BJ (cell line): Measurements from ENCODE around the gene NTSR1. TPM values are rescaled to one million over a fixed set of nuclear protein-coding genes. Genes with fewer than 3 reads are reported as not detected.

Experiments
- CTCF ChIA-PET: fragments of 350-600 bp; formaldehyde crosslinking; extraction: SDS; loops from one replicate; lab custom pipeline; 2021; ENCODE audit warnings: antibody characterized with exemption, inconsistent platforms; lab: Yijun Ruan, JAX
- POLR2A ChIA-PET: fragments of 300-600 bp; sonication (Branson Sonifier 250); formaldehyde crosslinking; extraction: SDS; loops from one replicate; lab custom pipeline; 2021; ENCODE audit warnings: antibody characterized with exemption; lab: Charles Lee
- DNase-seq: peaks from one replicate; pipeline ENCODE4 v3.0.0-alpha.2; 2011; ENCODE audit warnings: low read depth
- H3K27me3 ChIP-seq: 2 replicates; pipeline ENCODE4 v1.6.0; 2011; ENCODE audit warnings: low read length; ENCODE audit not compliant: control insufficient read depth, insufficient read depth
- H3K36me3 ChIP-seq: 2 replicates; pipeline ENCODE4 v1.5.1; 2011; ENCODE audit warnings: low read length; ENCODE audit not compliant: control insufficient read depth, insufficient read depth
- H3K4me3 ChIP-seq: 2 replicates; pipeline ENCODE4 v1.5.1; 2011; ENCODE audit warnings: low read depth, mild to moderate bottlenecking, control low read depth, low read length
- CTCF ChIP-seq: IDR thresholded peaks from 2 replicates; pipeline ENCODE4 v1.5.1; 2011; ENCODE audit warnings: low read depth, mild to moderate bottlenecking, control low read depth, inconsistent platforms, low read length, moderate library complexity; ENCODE audit not compliant: insufficient read depth
- polyA plus RNA-seq: library from polyadenylated mRNA; depleted of rRNA; stranded (reverse); fragments of >200 nt; gene quantifications from 2 replicates; pipeline ENCODE4 v1.2.3, GENCODE V29; 2011

Gene NTSR1
- polyA plus RNA-seq, 1 experiment, result 0.05 TPM

- ChIA-PET CTCF (interaction anchor here (1.1 to 1.9 kb wide), 3 partner anchors 11 to 220 kb away, joined by 3 to 6 read pairs (median 4); partner anchors contain the start of gene NTSR1), POLR2A (interaction anchor here (0.6 kb wide), 1 partner anchor 33 kb away, joined by 3 read pairs; no protein-coding TSS in a partner anchor)
- Histone ChIP-seq H3K36me3 (no peaks in the 10 kb centered on the region), H3K4me3 (no peak overlapping the region), H3K27me3 (peaks cover 10% of the 10 kb centered on the region)
- no peak for TF ChIP-seq CTCF
- no peak for DNase-seq
These were observed 10.8 kb downstream of the NTSR1 start for GRCh38 chr20:62719250-62719935.

GRCh38 chr20:62721511-62722370 is 13.1 kb downstream of the NTSR1 start:
- no peak for DNase-seq
- CTCF ChIA-PET, result no interaction called here
- POLR2A ChIA-PET, result no interaction called here
- TF ChIP-seq CTCF, result no peak
- peaks cover 9% of the 10 kb centered on the region for H3K27me3 ChIP-seq
- H3K4me3 ChIP-seq, result no peak overlapping the region
- no peaks in the 10 kb centered on the region for H3K36me3 ChIP-seq

GRCh38 chr20:62722627-62723026 is 14.0 kb downstream of the NTSR1 start:
- ChIA-PET CTCF (no interaction called here), POLR2A (no interaction called here)
- no peaks in the 10 kb centered on the region for H3K36me3 ChIP-seq
- no peak for DNase-seq
- H3K4me3 ChIP-seq, result no peak overlapping the region
- no peak for TF ChIP-seq CTCF
- peaks cover 7% of the 10 kb centered on the region for H3K27me3 ChIP-seq

GRCh38 chr20:62723351-62723750 is 14.7 kb downstream of the NTSR1 start:
- POLR2A ChIA-PET, result no interaction called here
- Histone ChIP-seq H3K27me3 (peaks cover 7% of the 10 kb centered on the region), H3K36me3 (no peaks in the 10 kb centered on the region)

More at GRCh38 chr20:62723351-62723750, 14.7 kb downstream of the NTSR1 start:
- no peak for DNase-seq
- H3K4me3 ChIP-seq, result no peak overlapping the region
- CTCF ChIA-PET, result interaction anchor here (0.9 kb wide), 1 partner anchor 15 kb away, joined by 3 read pairs; no protein-coding TSS in a partner anchor
- no peak for TF ChIP-seq CTCF
